Nephron progenitor cell (in vitro differentiated cells): ENCODE results near the gene CDHR5.

Experiments used
- DNase-seq: peaks from one replicate; pipeline ENCODE4 v3.0.0; 2021
- H3K27ac Mint-ChIP-seq: 2 replicates; pipeline ENCODE4 v1.8.0; 2021; ENCODE audit warnings: mild to moderate bottlenecking, moderate library complexity, mixed read lengths
- H3K27me3 Mint-ChIP-seq: 2 replicates; pipeline ENCODE4 v1.8.0; 2021; ENCODE audit warnings: mild to moderate bottlenecking, low read depth, mixed read lengths; ENCODE audit not compliant: poor library complexity
- H3K36me3 Mint-ChIP-seq: 2 replicates; pipeline ENCODE4 v1.8.0; 2021; ENCODE audit warnings: low read depth, mixed read lengths
- H3K4me1 Mint-ChIP-seq: 2 replicates; pipeline ENCODE4 v1.8.0; 2021; ENCODE audit warnings: mixed read lengths
- H3K4me3 Mint-ChIP-seq: 2 replicates; pipeline ENCODE4 v1.8.0; 2021; ENCODE audit warnings: mild to moderate bottlenecking, moderate library complexity, mixed read lengths
- H3K9me3 Mint-ChIP-seq: 2 replicates; pipeline ENCODE4 v1.8.0; 2021; ENCODE audit warnings: mild to moderate bottlenecking, moderate library complexity, mixed read lengths
- CTCF ChIP-seq: fragments of 200-600 bp; sonication (generic); IDR thresholded peaks from 2 replicates; pipeline ENCODE4 v1.5.0; 2021; ENCODE audit warnings: antibody characterized with exemption

The CDHR5 gene

GRCh38 chr11:636511-637332, 12.0 kb upstream of the CDHR5 start, which contains the start of gene DRD4:
TSS of gene DRD4 (plus strand) at chr11:637269. CDS start at chr11:637305, 36 bp downstream.
- peak; percentile 64 for DNase-seq
- peaks cover 19% of the 10 kb centered on the region for H3K36me3 Mint-ChIP-seq
- TF ChIP-seq CTCF = no peak
- no peak within 1 kb of the TSS for H3K27ac Mint-ChIP-seq
- H3K4me1 Mint-ChIP-seq = peaks cover 29% of the 10 kb centered on the region
- peaks cover 66% of the 10 kb centered on the region for H3K27me3 Mint-ChIP-seq
- H3K9me3 Mint-ChIP-seq = no peaks in the 10 kb centered on the region
- peak within 1 kb of the TSS; percentile 83 for H3K4me3 Mint-ChIP-seq

GRCh38 chr11:635945-636510, 11.3 kb upstream of the CDHR5 start:
- no peak for TF ChIP-seq CTCF
- H3K9me3 Mint-ChIP-seq = no peaks in the 10 kb centered on the region
- H3K27ac Mint-ChIP-seq = no peak overlapping the region
- H3K36me3 Mint-ChIP-seq = peaks cover 19% of the 10 kb centered on the region
- peaks cover 61% of the 10 kb centered on the region for H3K27me3 Mint-ChIP-seq
- H3K4me1 Mint-ChIP-seq = peaks cover 29% of the 10 kb centered on the region
- no peak overlapping the region for H3K4me3 Mint-ChIP-seq
- no peak for DNase-seq

GRCh38 chr11:630871-631270, 6.1 kb upstream of the CDHR5 start:
- H3K4me1 Mint-ChIP-seq = peaks cover 30% of the 10 kb centered on the region
- TF ChIP-seq CTCF = no peak
- H3K4me3 Mint-ChIP-seq = no peak overlapping the region
- H3K27me3 Mint-ChIP-seq = peaks cover 45% of the 10 kb centered on the region
- H3K36me3 Mint-ChIP-seq = peaks cover 41% of the 10 kb centered on the region
- no peak overlapping the region for H3K27ac Mint-ChIP-seq
- no peak for DNase-seq
- peaks cover 20% of the 10 kb centered on the region for H3K9me3 Mint-ChIP-seq

DNA sequence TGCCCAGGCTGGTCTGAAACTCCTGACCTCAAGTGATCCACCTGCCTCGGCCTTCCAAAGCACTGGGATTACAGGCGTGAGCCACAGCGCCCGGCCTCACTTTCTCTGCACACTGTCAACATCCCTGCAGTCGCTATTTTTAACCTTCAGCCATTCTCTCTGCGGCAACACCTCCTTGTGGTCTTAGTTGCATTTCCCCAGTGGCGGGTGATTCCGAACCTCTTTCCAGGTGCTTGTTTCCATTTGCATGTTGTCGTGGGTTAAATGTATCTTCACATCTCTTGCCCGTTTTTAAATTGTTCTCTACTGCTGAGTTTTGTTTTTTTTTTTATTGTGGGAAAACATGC, 4.5 kb upstream of the CDHR5 start:
- no peak for TF ChIP-seq CTCF
- Mint-ChIP-seq H3K27ac (no peak overlapping the region), H3K4me3 (peak overlapping the region; percentile 22), H3K27me3 (peaks cover 29% of the 10 kb centered on the region), H3K36me3 (peaks cover 32% of the 10 kb centered on the region), H3K9me3 (peaks cover 20% of the 10 kb centered on the region), H3K4me1 (peaks cover 41% of the 10 kb centered on the region)
- no peak for DNase-seq

DNA sequence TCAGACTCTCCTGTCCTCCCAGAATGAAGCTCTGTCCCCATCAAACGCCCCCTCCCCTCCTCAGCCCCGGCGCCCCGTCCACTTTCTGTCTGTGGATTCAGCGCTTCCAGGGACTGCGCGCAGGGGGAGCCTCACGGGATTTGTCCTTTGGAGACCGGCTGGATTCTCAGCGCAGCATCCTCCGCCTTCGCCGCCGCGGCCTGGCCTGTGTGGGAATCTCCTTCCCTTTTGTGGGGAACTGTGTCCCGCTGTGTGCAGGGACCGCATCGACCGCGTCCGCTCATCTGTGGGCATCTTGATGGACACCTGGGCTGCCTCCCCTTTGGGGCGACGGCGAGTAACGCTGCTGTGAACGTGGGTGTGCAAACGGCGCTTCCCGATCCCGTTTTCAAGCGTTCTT, 3.3 kb upstream of the CDHR5 start:
- DNase-seq = no peak
- Mint-ChIP-seq H3K27ac (no peak overlapping the region), H3K9me3 (peaks cover 20% of the 10 kb centered on the region), H3K4me3 (peak overlapping the region; percentile 74), H3K27me3 (peaks cover 23% of the 10 kb centered on the region), H3K4me1 (peaks cover 49% of the 10 kb centered on the region), H3K36me3 (peaks cover 31% of the 10 kb centered on the region)
- no peak for TF ChIP-seq CTCF

DNA sequence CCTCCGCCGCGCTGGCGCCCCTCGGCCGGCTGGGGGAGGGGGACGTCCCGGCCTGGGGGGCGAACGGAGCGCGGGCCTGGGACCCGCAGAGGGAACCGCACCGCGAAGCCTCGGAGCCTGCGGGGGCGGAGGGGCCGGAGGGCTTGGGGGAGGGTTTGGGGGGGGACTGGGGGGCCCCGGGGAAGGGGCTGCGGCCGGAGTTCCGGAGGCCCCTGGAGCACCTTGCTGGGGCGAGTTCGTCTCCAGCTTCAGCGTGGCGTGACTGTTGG, 2.5 kb upstream of the CDHR5 start:
- peaks cover 23% of the 10 kb centered on the region for H3K36me3 Mint-ChIP-seq
- no peak overlapping the region for H3K27ac Mint-ChIP-seq
- H3K27me3 Mint-ChIP-seq = peaks cover 20% of the 10 kb centered on the region
- no peak for TF ChIP-seq CTCF
- H3K4me1 Mint-ChIP-seq = peaks cover 50% of the 10 kb centered on the region
- H3K4me3 Mint-ChIP-seq = no peak overlapping the region
- no peak for DNase-seq
- peaks cover 20% of the 10 kb centered on the region for H3K9me3 Mint-ChIP-seq
